ENCODE data around the gene PNPLA6. TPM values are rescaled to one million over a fixed set of nuclear protein-coding genes. Genes with fewer than 3 reads are reported as not detected.
A peak's percentile ranks its signal among the peaks of the same experiment; 100 is the strongest.

PNPLA6 gene
- 97.1 TPM for polyA plus RNA-seq (2012; ENCODE audit: insufficient read length, low read depth)

- TF ChIP-seq FOXP2 (optimal IDR thresholded peaks at IDR 0.05; ENCODE audit: borderline replicate concordance, extremely low read depth, extremely low read length, insufficient read depth) (peak; percentile 80), REST (IDR thresholded peaks at IDR 0.05; ENCODE audit: insufficient read depth in 1 of 2, low read depth in 2 of 2, low read length in 2 of 2) (0 out of 4 replicates have a peak, but pooled peaks of 1 of the 2 experiments have one; percentile 48), POLR2AphosphoS5 (IDR thresholded peaks at IDR 0.05; ENCODE audit: low read depth, low read length) (peak; percentile 66), TAF1 (IDR thresholded peaks at IDR 0.05; ENCODE audit: borderline replicate concordance, insufficient read depth, low read length) (no peak), SIN3A (IDR thresholded peaks at IDR 0.05; ENCODE audit: borderline replicate concordance, insufficient read depth, low read length) (peak; percentile 44; the same call in 1 of the 2 replicates)
These were observed at the start of gene PNPLA6 for GRCh38 chr19:7535047-7535997. Gene PNPLA6, plus strand, starts transcription at chr19:7535717. Its CDS starts 72 bp downstream, at chr19:7535789.

- TF ChIP-seq REST (IDR thresholded peaks at IDR 0.05; ENCODE audit: insufficient read depth in 1 of 2, low read depth in 2 of 2, low read length in 2 of 2) (no peak), SIN3A (IDR thresholded peaks at IDR 0.05; ENCODE audit: borderline replicate concordance, insufficient read depth, low read length) (no peak), POLR2AphosphoS5 (IDR thresholded peaks at IDR 0.05; ENCODE audit: low read depth, low read length) (no peak), TAF1 (IDR thresholded peaks at IDR 0.05; ENCODE audit: borderline replicate concordance, insufficient read depth, low read length) (no peak), FOXP2 (optimal IDR thresholded peaks at IDR 0.05; ENCODE audit: borderline replicate concordance, extremely low read depth, extremely low read length, insufficient read depth) (no peak)
These were observed 48.6 kb upstream of the PNPLA6 start for GRCh38 chr19:7486923-7487322.

- TF ChIP-seq SIN3A (IDR thresholded peaks at IDR 0.05; ENCODE audit: borderline replicate concordance, insufficient read depth, low read length) (no peak), FOXP2 (optimal IDR thresholded peaks at IDR 0.05; ENCODE audit: borderline replicate concordance, extremely low read depth, extremely low read length, insufficient read depth) (peak; percentile 62), TAF1 (IDR thresholded peaks at IDR 0.05; ENCODE audit: borderline replicate concordance, insufficient read depth, low read length) (peak; percentile 51; the same call in 1 of the 2 replicates), POLR2AphosphoS5 (IDR thresholded peaks at IDR 0.05; ENCODE audit: low read depth, low read length) (peak; percentile 80)
These were observed 46.7 kb upstream of the PNPLA6 start, which contains the start of gene PEX11G for GRCh38 chr19:7488736-7489353. Gene PEX11G, minus strand, starts transcription at chr19:7489035. Its CDS starts 25 bp downstream, at chr19:7489010.

GRCh38 chr19:7489609-7490044, 45.9 kb upstream of the PNPLA6 start:
- no peak for TF ChIP-seq TAF1 (IDR thresholded peaks at IDR 0.05; ENCODE audit: borderline replicate concordance, insufficient read depth, low read length)

- no peak for TF ChIP-seq REST (IDR thresholded peaks at IDR 0.05; ENCODE audit: insufficient read depth in 1 of 2, low read depth in 2 of 2, low read length in 2 of 2)
- TF ChIP-seq FOXP2 (optimal IDR thresholded peaks at IDR 0.05; ENCODE audit: borderline replicate concordance, extremely low read depth, extremely low read length, insufficient read depth) = no peak
- TF ChIP-seq TAF1 (IDR thresholded peaks at IDR 0.05; ENCODE audit: borderline replicate concordance, insufficient read depth, low read length) = no peak
- no peak for TF ChIP-seq SIN3A (IDR thresholded peaks at IDR 0.05; ENCODE audit: borderline replicate concordance, insufficient read depth, low read length)
- TF ChIP-seq POLR2AphosphoS5 (IDR thresholded peaks at IDR 0.05; ENCODE audit: low read depth, low read length) = no peak
These were observed 43.4 kb upstream of the PNPLA6 start for GRCh38 chr19:7492142-7492541.

Measured in PFSK-1 (cell line).